A549 (cell line): ENCODE data around the gene EPHB4. TPM values are rescaled to one million over a fixed set of nuclear protein-coding genes. Genes with fewer than 3 reads are reported as not detected.

Experiments used
- ATAC-seq, 2 experiments: fragments of 200-7000 bp in 1 of 2; fragments of >200 bp in 1 of 2; cut with Nextera tagmentation in 1 of 2; cut with Tn5 transposase in 1 of 2; 3 replicates each; pipeline versions ENCODE4 v1.8.0 to v1.9.1; 2018 to 2020; ENCODE audit warnings: mild to moderate bottlenecking in 1 of 2, moderate library complexity in 1 of 2
- CTCF ChIA-PET: fragments of 300-600 bp; sonication (Branson Sonifier 250); formaldehyde crosslinking; extraction: SDS; loops from one replicate; lab custom pipeline; 2021; ENCODE audit warnings: antibody characterized with exemption, inconsistent platforms; lab: Yijun Ruan, JAX
- POLR2A ChIA-PET: fragments of 350-600 bp; formaldehyde crosslinking; extraction: SDS; loops from one replicate; lab custom pipeline; 2021; ENCODE audit warnings: antibody characterized with exemption, inconsistent platforms; lab: Yijun Ruan, JAX
- DNase-seq, 2 experiments: peaks; one replicate each; pipeline versions ENCODE4 v3.0.0 to v3.0.0-alpha.2; 2011 to 2016; ENCODE audit warnings: low read depth in 1 of 2, low spot score in 1 of 2
- FAIRE-seq: peaks from 2 replicates; lab custom pipeline; 2011; peaks lifted over from hg19 to GRCh38; lab: Jason Lieb, UNC
- H3K27ac ChIP-seq, 2 experiments: fragments of >200 bp; sonication (Bioruptor Twin); formaldehyde crosslinking; 3 replicates each; pipeline ENCODE4 v1.5.1; 2016 to 2017
- H3K4me1 ChIP-seq: fragments of >200 bp; sonication (Bioruptor Twin); formaldehyde crosslinking; 3 replicates; pipeline ENCODE4 v1.6.1; 2016
- H3K4me2 ChIP-seq: fragments of >200 bp; sonication (Bioruptor Twin); formaldehyde crosslinking; 3 replicates; pipeline ENCODE4 v1.6.1; 2016
- H3K4me3 ChIP-seq: fragments of >200 bp; sonication (Bioruptor Twin); formaldehyde crosslinking; 3 replicates; pipeline ENCODE4 v1.5.1; 2016
- H3K9me3 ChIP-seq: fragments of >200 bp; sonication (Bioruptor Twin); formaldehyde crosslinking; 3 replicates; pipeline ENCODE4 v1.6.1; 2016
- ATOH8 ChIP-seq: fragments of 250-450 bp; sonication (Bioruptor Pico); IDR thresholded peaks from 2 replicates; pipeline ENCODE4 v1.5.0; 2020; ENCODE audit warnings: low read depth, mild to moderate bottlenecking, moderate library complexity
- BCL3 ChIP-seq: fragments of >200 bp; sonication (Bioruptor Twin); formaldehyde crosslinking; IDR thresholded peaks from 3 replicates; pipeline ENCODE4 v1.6.1; 2016
- BHLHE40 ChIP-seq: IDR thresholded peaks from 2 replicates; pipeline ENCODE4 v1.6.1; 2012; ENCODE audit warnings: low read depth, low read length, inconsistent platforms
- CBX2 ChIP-seq: fragments of 200-600 bp; sonication (generic); IDR thresholded peaks from 2 replicates; pipeline ENCODE4 v1.6.1; 2016; ENCODE audit warnings: low read depth, mild to moderate bottlenecking, borderline replicate concordance
- CHD2 ChIP-seq: fragments of 150-350 bp; IDR thresholded peaks from 2 replicates; pipeline ENCODE4 v1.6.1; 2014; ENCODE audit warnings: low read length; ENCODE audit not compliant: partially characterized antibody
- EHF ChIP-seq: fragments of 250-450 bp; sonication (Bioruptor Pico); IDR thresholded peaks from 2 replicates; pipeline ENCODE4 v1.5.0; 2020; ENCODE audit warnings: mild to moderate bottlenecking
- EHMT2 ChIP-seq: fragments of 200-600 bp; sonication (generic); IDR thresholded peaks from 2 replicates; pipeline ENCODE4 v1.6.1; 2016; ENCODE audit warnings: antibody characterized with exemption, low read depth, mild to moderate bottlenecking, moderate library complexity
- EP300 ChIP-seq, 2 experiments: fragments of >200 bp; sonication (Bioruptor Twin); formaldehyde crosslinking; IDR thresholded peaks; 2 replicates in 1 of 2; 3 replicates in 1 of 2; pipeline ENCODE4 v1.6.1; 2016 to 2017
- ESRRA ChIP-seq: fragments of 150-350 bp; IDR thresholded peaks from 2 replicates; pipeline ENCODE4 v1.6.1; 2014; ENCODE audit warnings: mild to moderate bottlenecking, low read length, borderline replicate concordance
- HEYL ChIP-seq: fragments of 250-450 bp; sonication (Bioruptor Pico); IDR thresholded peaks from 2 replicates; pipeline ENCODE4 v1.8.0; 2021; ENCODE audit warnings: mild to moderate bottlenecking, moderate library complexity
- HOXB5 ChIP-seq: fragments of 250-450 bp; sonication (Bioruptor Pico); IDR thresholded peaks from 2 replicates; pipeline ENCODE4 v1.5.0; 2020; ENCODE audit warnings: mild to moderate bottlenecking, moderate library complexity
- KDM5A ChIP-seq: fragments of 200-600 bp; sonication (generic); IDR thresholded peaks from 2 replicates; pipeline ENCODE4 v1.6.1; 2016; ENCODE audit warnings: antibody characterized with exemption, mild to moderate bottlenecking
- MAX ChIP-seq: IDR thresholded peaks from 2 replicates; pipeline ENCODE4 v1.6.1; 2012
- NFE2L2 ChIP-seq: fragments of 150-350 bp; conservative IDR thresholded peaks from 2 replicates; pipeline ENCODE4 v1.6.1; 2014; ENCODE audit warnings: low read length
- NPAS2 ChIP-seq: fragments of 250-450 bp; sonication (Bioruptor Pico); IDR thresholded peaks from 2 replicates; pipeline ENCODE4 v1.8.0; 2022; ENCODE audit warnings: mild to moderate bottlenecking, moderate library complexity, borderline replicate concordance
- NR3C1 ChIP-seq: fragments of >200 bp; sonication (Bioruptor Twin); formaldehyde crosslinking; IDR thresholded peaks from 3 replicates; pipeline ENCODE4 v1.6.1; 2017
- POLR2AphosphoS2 ChIP-seq: conservative IDR thresholded peaks from 2 replicates; pipeline ENCODE4 v1.6.1; 2012; ENCODE audit warnings: low read length, improper control_type of control experiment, inconsistent platforms
- RAD21 ChIP-seq, 2 experiments: fragments of >200 bp in 1 of 2; sonication (Bioruptor Twin) in 1 of 2; formaldehyde crosslinking in 1 of 2; IDR thresholded peaks in 1 of 2; conservative IDR thresholded peaks in 1 of 2; 2 replicates in 1 of 2; 3 replicates in 1 of 2; pipeline ENCODE4 v1.6.1; 2012 to 2018; ENCODE audit warnings: inconsistent platforms in 1 of 2
- RARB ChIP-seq: fragments of 250-450 bp; sonication (Bioruptor Pico); IDR thresholded peaks from 2 replicates; pipeline ENCODE4 v1.8.0; 2021; ENCODE audit warnings: mild to moderate bottlenecking, moderate library complexity
- TP53 ChIP-seq: fragments of 250-450 bp; sonication (Bioruptor Pico); IDR thresholded peaks from 2 replicates; pipeline ENCODE4 v1.5.0; 2021; ENCODE audit warnings: mild to moderate bottlenecking, moderate library complexity
- ZNF302 ChIP-seq: fragments of 250-450 bp; sonication (Bioruptor Pico); IDR thresholded peaks from 2 replicates; pipeline ENCODE4 v1.9.0; 2021; ENCODE audit warnings: inconsistent platforms, mild to moderate bottlenecking, moderate library complexity
- WGBS: methylation state at CpG from one replicate; pipeline ENCODE4 v1.1.6; 2017; ENCODE audit errors: missing lambda C conversion rate; 5-methylcytosine and 5-hydroxymethylcytosine counted together
- polyA plus RNA-seq, 4 experiments: library from polyadenylated mRNA; depleted of rRNA in 3 of 4; stranded (reverse); fragments of >200 nt; fragmentation: RNase III in 1 of 4; extraction: RNeasy Plus Mini Kit Qiagen cat#74134 plus additional on column Dnase treatment in 1 of 4; gene quantifications; 2 replicates in 3 of 4; 3 replicates in 1 of 4; pipeline ENCODE4 v1.2.3, GENCODE V29; 2011 to 2017
- TF ChIP-seq, protein P1 (sequence below): fragments of 250-450 bp; sonication (Bioruptor Pico); IDR thresholded peaks from 2 replicates; pipeline ENCODE4 v1.5.0; 2021; ENCODE audit warnings: mild to moderate bottlenecking, moderate library complexity, borderline replicate concordance
- TF ChIP-seq, protein P2 (sequence below): IDR thresholded peaks from 2 replicates; pipeline ENCODE4 v1.6.1; 2012
- TF ChIP-seq, protein P3 (sequence below): fragments of 450-650 bp; IDR thresholded peaks from 2 replicates; pipeline ENCODE4 v1.6.1; 2014; ENCODE audit warnings: antibody characterized with exemption

Gene EPHB4
- polyA plus RNA-seq, 2 of the 4 experiments (the other 2 are of a cell fraction), result 30.4 to 40.5 TPM

GRCh38 chr7:100819586-100819985 lies 7.7 kb downstream of the EPHB4 start:
- no peak for DNase-seq
- Histone ChIP-seq H3K4me2 (no peak overlapping the region), H3K27ac (no peak overlapping the region), H3K4me3 (no peak overlapping the region), H3K9me3 (no peaks in the 10 kb centered on the region), H3K4me1 (peaks cover 3% of the 10 kb centered on the region; the same call in 1 of the 3 replicates)
- no peak for ATAC-seq
- FAIRE-seq, result no peak
- CTCF ChIA-PET, result interaction anchor here (1.3 to 18.3 kb wide), 2 partner anchors 13 to 32 kb away, joined by 4 to 317 read pairs; partner anchors contain the start of gene SLC12A9
- 95% methylated on average over 13 of the region's 23 CpGs for WGBS
- TF ChIP-seq EP300 (IDR thresholded peaks at IDR 0.05) (no peak), TP53 (CRISPR knock-in tag) (no peak), CBX2 (no peak), HOXB5 (CRISPR knock-in tag) (no peak), NR3C1 (no peak), EHMT2 (no peak), NPAS2 (CRISPR knock-in tag) (no peak), RAD21 (conservative IDR thresholded peaks at IDR 0.05 in 1 of 2, IDR thresholded peaks at IDR 0.05 in 1 of 2) (no peak), NFE2L2 (no peak), KDM5A (no peak), EHF (no peak)
- TF ChIP-seq, protein P1, sequence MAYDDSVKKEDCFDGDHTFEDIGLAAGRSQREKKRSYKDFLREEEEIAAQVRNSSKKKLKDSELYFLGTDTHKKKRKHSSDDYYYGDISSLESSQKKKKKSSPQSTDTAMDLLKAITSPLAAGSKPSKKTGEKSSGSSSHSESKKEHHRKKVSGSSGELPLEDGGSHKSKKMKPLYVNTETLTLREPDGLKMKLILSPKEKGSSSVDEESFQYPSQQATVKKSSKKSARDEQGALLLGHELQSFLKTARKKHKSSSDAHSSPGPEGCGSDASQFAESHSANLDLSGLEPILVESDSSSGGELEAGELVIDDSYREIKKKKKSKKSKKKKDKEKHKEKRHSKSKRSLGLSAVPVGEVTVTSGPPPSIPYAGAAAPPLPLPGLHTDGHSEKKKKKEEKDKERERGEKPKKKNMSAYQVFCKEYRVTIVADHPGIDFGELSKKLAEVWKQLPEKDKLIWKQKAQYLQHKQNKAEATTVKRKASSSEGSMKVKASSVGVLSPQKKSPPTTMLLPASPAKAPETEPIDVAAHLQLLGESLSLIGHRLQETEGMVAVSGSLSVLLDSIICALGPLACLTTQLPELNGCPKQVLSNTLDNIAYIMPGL, result no peak
- TF ChIP-seq, protein P2, sequence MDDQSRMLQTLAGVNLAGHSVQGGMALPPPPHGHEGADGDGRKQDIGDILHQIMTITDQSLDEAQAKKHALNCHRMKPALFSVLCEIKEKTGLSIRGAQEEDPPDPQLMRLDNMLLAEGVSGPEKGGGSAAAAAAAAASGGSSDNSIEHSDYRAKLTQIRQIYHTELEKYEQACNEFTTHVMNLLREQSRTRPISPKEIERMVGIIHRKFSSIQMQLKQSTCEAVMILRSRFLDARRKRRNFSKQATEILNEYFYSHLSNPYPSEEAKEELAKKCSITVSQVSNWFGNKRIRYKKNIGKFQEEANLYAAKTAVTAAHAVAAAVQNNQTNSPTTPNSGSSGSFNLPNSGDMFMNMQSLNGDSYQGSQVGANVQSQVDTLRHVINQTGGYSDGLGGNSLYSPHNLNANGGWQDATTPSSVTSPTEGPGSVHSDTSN, result no peak
- POLR2A ChIA-PET, result no interaction called here

- ChIA-PET CTCF (interaction anchor here (0.8 to 2.7 kb wide), 6 partner anchors 9 to 230 kb away, joined by 3 to 10 read pairs (median 3); partner anchors contain the start of gene SLC12A9), POLR2A (interaction anchor here (0.7 kb wide), 1 partner anchor 128 kb away, joined by 3 read pairs; no protein-coding TSS in a partner anchor)
- no peak for DNase-seq
- no peak for TF ChIP-seq CHD2
- TF ChIP-seq ZNF302 (CRISPR knock-in tag), result no peak
- TF ChIP-seq POLR2AphosphoS2, result no peak
- no peak for TF ChIP-seq HEYL (CRISPR knock-in tag)
- TF ChIP-seq RAD21 (conservative IDR thresholded peaks at IDR 0.05 in 1 of 2, IDR thresholded peaks at IDR 0.05 in 1 of 2), result no peak
- Histone ChIP-seq H3K4me3 (no peak overlapping the region), H3K4me2 (no peak overlapping the region), H3K9me3 (no peaks in the 10 kb centered on the region), H3K27ac (no peak overlapping the region), H3K4me1 (peaks cover 9% of the 10 kb centered on the region; the same call in 2 of the 3 replicates)
- 93% methylated on average over 6 of the region's 6 CpGs for WGBS
- no peak for FAIRE-seq
- no peak for ATAC-seq
These were observed 8.5 kb downstream of the EPHB4 start for GRCh38 chr7:100818825-100819224.

- CTCF ChIA-PET, result interaction anchor here (0.8 to 2.7 kb wide), 8 partner anchors 10 to 230 kb away, joined by 3 to 10 read pairs (median 3); partner anchors contain the start of gene SLC12A9
- WGBS, result 94% methylated on average over 9 of the region's 9 CpGs
- no peak for FAIRE-seq
- TF ChIP-seq, protein P1, result no peak
- TF ChIP-seq BCL3 (no peak), ESRRA (no peak), HEYL (CRISPR knock-in tag) (no peak), ATOH8 (CRISPR knock-in tag) (no peak), EP300 (IDR thresholded peaks at IDR 0.05) (no peak), RARB (no peak), BHLHE40 (no peak), MAX (no peak)
- TF ChIP-seq, protein P3, sequence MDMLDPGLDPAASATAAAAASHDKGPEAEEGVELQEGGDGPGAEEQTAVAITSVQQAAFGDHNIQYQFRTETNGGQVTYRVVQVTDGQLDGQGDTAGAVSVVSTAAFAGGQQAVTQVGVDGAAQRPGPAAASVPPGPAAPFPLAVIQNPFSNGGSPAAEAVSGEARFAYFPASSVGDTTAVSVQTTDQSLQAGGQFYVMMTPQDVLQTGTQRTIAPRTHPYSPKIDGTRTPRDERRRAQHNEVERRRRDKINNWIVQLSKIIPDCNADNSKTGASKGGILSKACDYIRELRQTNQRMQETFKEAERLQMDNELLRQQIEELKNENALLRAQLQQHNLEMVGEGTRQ, result no peak
These were observed 9.0 kb downstream of the EPHB4 start for GRCh38 chr7:100818366-100818765.

More at GRCh38 chr7:100818366-100818765, 9.0 kb downstream of the EPHB4 start:
- peaks cover 13% of the 10 kb centered on the region; the same call in 2 of the 3 replicates for H3K4me1 ChIP-seq
- no peak overlapping the region for H3K4me2 ChIP-seq
- ATAC-seq (no peak), DNase-seq (no peak)
- POLR2A ChIA-PET, result interaction anchor here (0.7 kb wide), 1 partner anchor 128 kb away, joined by 3 read pairs; no protein-coding TSS in a partner anchor
- no peaks in the 10 kb centered on the region for H3K9me3 ChIP-seq
- H3K27ac ChIP-seq, result no peak overlapping the region
- H3K4me3 ChIP-seq, result no peak overlapping the region
